Adipocyte (in vitro differentiated cells): ENCODE measurements around the gene DBF4B.

ENCODE experiments used
- DNase-seq: peaks from one replicate; pipeline ENCODE4 v3.0.0-alpha.2; 2015; ENCODE audit warnings: low read depth
- H3K27me3 ChIP-seq: replicated peaks from 2 replicates; pipeline ENCODE4 v1.7.0; 2013; ENCODE audit warnings: mild to moderate bottlenecking, low read length, moderate library complexity; ENCODE audit not compliant: control insufficient read depth, insufficient read depth
- H3K36me3 ChIP-seq: 2 replicates; pipeline ENCODE4 v1.7.0; 2013; ENCODE audit warnings: low read length, mild to moderate bottlenecking, moderate library complexity; ENCODE audit not compliant: control insufficient read depth, insufficient read depth, severe bottlenecking
- H3K4me1 ChIP-seq: 2 replicates; pipeline ENCODE4 v1.7.0; 2013; ENCODE audit warnings: mild to moderate bottlenecking, low read length, moderate library complexity; ENCODE audit not compliant: control insufficient read depth, insufficient read depth
- H3K4me3 ChIP-seq: 2 replicates; pipeline ENCODE4 v1.7.0; 2013; ENCODE audit warnings: mild to moderate bottlenecking, low read length, moderate library complexity
- H3K9ac ChIP-seq: 2 replicates; pipeline ENCODE4 v1.7.0; 2013; ENCODE audit warnings: mild to moderate bottlenecking, low read length, moderate library complexity
- H3K9me3 ChIP-seq: 2 replicates; pipeline ENCODE4 v1.7.0; 2013; ENCODE audit warnings: mild to moderate bottlenecking, low read length, moderate library complexity; ENCODE audit not compliant: control insufficient read depth

The DBF4B gene

DNA sequence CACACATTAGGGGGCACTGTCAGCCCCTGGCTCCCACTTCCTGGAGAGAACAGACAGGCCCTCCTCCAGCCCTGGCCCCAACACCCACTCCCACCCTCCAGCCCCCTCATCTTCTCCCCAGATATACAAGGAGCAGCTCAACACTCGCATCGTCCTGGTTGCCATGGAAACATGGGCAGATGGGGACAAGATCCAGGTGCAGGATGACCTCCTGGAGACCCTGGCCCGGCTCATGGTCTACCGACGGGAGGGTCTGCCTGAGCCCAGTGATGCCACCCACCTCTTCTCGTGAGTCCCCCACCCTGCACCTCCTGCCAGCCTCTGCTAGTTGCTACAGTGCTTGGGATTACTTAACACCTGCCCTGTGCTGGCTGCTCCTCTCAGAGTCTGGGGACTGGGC is 64.7 kb downstream of the DBF4B start:
- Histone ChIP-seq H3K4me1 (peaks cover 9% of the 10 kb centered on the region), H3K27me3 (peaks cover 20% of the 10 kb centered on the region), H3K9me3 (no peaks in the 10 kb centered on the region), H3K4me3 (no peak overlapping the region), H3K36me3 (no peaks in the 10 kb centered on the region), H3K9ac (no peak overlapping the region)
- DNase-seq: no peak

DNA sequence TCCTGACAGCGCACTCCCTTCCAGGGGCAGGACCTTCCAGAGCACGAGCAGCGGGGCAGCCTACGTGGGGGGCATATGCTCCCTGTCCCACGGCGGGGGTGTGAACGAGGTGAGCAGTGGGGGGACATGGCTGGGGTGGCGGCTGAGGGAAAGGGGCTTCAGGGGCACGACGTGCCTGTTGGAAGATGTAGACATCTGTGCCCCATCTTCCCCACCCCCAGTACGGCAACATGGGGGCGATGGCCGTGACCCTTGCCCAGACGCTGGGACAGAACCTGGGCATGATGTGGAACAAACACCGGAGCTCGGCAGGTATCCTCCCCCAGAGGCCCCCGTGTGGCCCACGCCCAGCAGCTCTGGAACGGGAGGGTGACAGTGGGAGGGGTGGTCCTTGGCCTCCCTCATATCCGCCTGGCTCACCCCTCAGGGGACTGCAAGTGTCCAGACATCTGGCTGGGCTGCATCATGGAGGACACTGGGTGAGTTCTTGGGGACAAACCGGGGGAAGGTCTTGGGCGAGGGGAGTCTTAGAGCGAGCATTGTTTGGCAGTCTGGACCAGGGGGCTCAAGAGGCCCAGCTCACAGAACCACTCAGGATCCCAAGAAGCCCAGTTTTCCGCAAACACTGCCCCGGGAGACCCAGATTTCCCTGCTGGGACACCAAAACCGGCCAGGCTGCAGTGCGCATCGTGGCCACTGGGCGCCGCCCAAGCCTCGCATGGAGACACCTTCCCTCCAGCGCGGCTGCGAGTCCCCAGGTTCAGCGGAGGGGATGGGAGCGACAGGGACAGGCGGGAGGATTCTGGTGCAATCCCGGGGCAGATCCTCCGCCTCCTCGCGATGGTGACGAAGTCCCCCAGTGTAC is 66.0 kb downstream of the DBF4B start:
- Histone ChIP-seq H3K9me3 (no peaks in the 10 kb centered on the region), H3K36me3 (no peaks in the 10 kb centered on the region), H3K4me3 (peak overlapping the region; percentile 81), H3K4me1 (peaks cover 9% of the 10 kb centered on the region), H3K9ac (peak overlapping the region; percentile 24), H3K27me3 (peaks cover 19% of the 10 kb centered on the region)
- peak; percentile 95 for DNase-seq

DNA sequence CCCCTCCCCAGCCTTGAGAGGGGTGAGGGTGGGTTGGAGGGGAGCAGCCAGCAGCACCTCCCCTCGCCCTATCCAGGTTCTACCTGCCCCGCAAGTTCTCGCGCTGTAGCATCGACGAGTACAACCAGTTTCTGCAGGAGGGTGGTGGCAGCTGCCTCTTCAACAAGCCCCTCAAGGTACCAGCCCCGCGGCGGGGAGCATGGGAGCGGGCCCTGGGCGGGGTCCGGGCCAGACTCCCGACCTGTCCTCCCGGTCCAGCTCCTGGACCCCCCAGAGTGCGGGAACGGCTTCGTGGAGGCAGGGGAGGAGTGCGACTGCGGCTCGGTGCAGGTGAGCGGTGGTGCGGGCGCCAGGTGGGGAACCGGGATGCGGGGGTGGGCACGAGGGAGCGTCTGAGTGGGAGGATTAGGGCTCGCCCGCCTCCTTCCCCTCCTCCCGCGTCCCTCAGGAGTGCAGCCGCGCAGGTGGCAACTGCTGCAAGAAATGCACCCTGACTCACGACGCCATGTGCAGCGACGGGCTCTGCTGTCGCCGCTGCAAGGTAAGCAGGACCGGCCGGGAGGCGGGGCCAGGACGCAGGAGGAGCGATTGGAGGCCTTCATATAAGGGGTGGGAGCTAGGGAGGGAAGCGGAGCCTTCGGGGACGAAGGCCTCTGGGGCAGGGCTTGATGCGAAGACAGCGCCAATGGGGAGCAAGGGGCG is 66.8 kb downstream of the DBF4B start:
- Histone ChIP-seq H3K9me3 (no peaks in the 10 kb centered on the region), H3K27me3 (peaks cover 19% of the 10 kb centered on the region), H3K4me3 (peak overlapping the region; percentile 81), H3K4me1 (peaks cover 9% of the 10 kb centered on the region), H3K36me3 (no peaks in the 10 kb centered on the region), H3K9ac (peak overlapping the region; percentile 24)
- DNase-seq: peak; percentile 98

DNA sequence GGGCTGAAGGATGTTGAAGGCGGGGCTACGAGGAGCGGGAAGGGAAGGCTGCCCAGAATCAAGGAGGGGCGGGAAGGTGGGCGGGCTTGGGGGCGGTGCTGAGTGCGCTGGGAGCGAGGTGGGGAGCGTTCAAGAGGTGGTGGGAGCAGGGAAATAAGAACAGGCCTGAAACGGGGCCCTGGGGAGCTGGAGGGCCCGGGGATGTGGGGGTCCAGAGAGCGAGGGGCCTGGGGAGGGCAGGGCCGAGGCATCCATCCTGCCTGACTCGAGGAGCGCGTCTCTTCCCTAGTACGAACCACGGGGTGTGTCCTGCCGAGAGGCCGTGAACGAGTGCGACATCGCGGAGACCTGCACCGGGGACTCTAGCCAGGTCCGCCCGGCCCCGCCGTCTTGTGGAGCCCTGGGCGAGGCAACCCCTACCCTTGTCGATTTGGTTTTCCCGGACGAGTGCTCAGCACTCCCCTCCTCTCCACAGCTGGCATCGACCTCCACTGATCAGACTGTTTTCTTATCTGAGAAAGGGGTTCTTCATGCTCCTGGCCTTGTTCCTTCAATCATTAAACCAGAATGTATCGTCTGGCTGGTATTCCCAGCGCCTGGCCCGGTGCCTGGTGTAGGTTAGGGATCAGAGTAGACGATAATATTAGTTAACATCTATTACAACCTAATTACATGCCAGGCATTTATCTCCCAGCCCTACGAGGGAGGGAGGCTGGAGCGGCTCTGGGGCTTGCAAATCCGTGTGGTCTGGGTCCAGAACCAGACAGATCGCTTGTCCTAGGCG is 67.6 kb downstream of the DBF4B start:
- Histone ChIP-seq H3K4me1 (peaks cover 9% of the 10 kb centered on the region), H3K27me3 (peaks cover 19% of the 10 kb centered on the region), H3K9me3 (no peaks in the 10 kb centered on the region), H3K4me3 (peak overlapping the region; percentile 81), H3K36me3 (no peaks in the 10 kb centered on the region), H3K9ac (no peak overlapping the region)
- DNase-seq: no peak

DNA sequence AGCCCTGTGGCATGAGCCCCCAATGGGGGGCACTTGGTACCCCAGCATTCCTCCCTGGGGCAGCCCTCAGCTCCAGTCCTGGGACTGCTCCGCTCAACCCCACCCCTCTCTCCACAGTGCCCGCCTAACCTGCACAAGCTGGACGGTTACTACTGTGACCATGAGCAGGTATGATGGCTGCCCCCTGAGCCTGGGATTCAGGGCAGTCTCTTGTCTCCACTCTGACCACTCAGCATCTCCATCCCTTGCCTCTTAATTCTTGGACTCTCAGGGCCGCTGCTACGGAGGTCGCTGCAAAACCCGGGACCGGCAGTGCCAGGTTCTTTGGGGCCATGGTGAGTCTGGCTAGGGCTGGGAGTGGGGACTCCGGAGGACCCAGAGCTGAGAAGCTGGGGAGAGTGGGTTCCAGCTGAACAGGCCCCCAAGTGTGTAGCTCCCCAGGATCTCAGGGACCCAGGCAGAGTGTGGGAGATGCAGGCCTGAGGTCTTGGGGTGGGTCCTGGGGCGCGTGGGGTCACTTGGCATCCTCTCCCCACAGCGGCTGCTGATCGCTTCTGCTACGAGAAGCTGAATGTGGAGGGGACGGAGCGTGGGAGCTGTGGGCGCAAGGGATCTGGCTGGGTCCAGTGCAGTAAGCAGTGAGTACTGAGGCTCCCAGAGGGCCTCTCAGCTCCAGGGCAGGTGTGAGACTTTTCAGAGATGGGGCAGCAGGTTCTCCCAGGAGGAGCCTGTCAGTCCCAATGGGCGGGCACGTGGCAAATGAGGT is 68.3 kb downstream of the DBF4B start:
- H3K4me3 ChIP-seq: no peak overlapping the region
- no peaks in the 10 kb centered on the region for H3K36me3 ChIP-seq
- DNase-seq: no peak
- peaks cover 9% of the 10 kb centered on the region for H3K4me1 ChIP-seq
- peaks cover 19% of the 10 kb centered on the region for H3K27me3 ChIP-seq
- no peak overlapping the region for H3K9ac ChIP-seq
- no peaks in the 10 kb centered on the region for H3K9me3 ChIP-seq

DNA sequence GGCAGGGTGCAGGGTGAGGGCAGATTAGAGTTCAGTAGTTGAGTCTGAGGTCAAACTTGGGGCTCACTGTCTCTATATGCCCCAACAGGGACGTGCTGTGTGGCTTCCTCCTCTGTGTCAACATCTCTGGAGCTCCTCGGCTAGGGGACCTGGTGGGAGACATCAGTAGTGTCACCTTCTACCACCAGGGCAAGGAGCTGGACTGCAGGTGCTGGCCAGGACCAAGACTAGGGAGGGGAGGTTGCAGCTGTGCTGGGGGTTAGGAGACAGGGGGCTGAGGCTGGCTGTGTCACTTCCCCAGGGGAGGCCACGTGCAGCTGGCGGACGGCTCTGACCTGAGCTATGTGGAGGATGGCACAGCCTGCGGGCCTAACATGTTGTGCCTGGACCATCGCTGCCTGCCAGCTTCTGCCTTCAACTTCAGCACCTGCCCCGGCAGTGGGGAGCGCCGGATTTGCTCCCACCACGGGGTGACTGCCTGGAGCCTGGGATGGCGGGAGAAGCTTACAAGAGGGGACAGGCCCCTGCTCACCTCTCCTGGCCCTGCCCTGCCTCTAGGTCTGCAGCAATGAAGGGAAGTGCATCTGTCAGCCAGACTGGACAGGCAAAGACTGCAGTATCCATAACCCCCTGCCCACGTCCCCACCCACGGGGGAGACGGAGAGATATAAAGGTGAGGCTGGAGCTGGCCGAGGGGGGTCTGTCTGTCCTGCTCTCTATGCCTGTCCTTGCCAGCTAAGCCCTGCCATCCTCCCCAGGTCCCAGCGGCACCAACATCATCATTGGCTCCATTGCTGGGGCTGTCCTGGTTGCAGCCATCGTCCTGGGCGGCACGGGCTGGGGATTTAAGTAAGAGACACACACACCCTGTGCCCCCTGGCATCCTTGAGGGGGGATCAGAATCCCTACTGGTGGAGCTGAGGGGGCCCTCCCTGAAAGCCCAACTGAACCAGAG is 69.2 kb downstream of the DBF4B start:
- Histone ChIP-seq H3K4me1 (peaks cover 14% of the 10 kb centered on the region), H3K9ac (no peak overlapping the region), H3K9me3 (no peaks in the 10 kb centered on the region), H3K36me3 (no peaks in the 10 kb centered on the region), H3K27me3 (peaks cover 19% of the 10 kb centered on the region), H3K4me3 (no peak overlapping the region)
- DNase-seq: no peak

DNA sequence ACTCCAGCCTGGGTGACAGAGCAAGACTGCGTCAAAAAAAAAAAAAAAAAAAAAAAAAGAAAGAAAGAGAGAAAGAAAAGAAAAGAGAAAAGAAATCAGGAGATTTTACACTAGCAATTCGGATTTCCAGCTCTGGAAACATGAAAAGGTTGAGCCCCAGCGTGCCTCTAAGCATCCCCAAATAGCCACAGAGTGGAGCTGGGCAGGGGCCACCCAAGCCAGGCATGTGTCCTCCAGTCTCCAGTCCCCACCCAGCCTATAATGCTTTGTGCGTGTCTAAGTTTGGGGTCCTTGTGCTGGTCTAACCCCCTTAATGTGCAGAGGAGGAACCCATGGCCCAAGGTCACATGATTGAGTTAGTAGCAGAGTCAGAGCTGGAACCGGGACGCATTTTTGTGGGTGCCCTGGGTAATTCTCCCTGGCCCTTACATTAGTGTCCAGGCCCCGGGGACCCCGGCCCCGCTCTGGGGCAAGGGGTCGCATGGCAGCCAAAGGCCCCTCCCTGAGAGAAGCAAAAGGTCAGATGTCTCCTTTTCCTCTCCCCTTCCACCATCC is 70.3 kb downstream of the DBF4B start:
- peak overlapping the region; percentile 71 for H3K4me3 ChIP-seq

DNA sequence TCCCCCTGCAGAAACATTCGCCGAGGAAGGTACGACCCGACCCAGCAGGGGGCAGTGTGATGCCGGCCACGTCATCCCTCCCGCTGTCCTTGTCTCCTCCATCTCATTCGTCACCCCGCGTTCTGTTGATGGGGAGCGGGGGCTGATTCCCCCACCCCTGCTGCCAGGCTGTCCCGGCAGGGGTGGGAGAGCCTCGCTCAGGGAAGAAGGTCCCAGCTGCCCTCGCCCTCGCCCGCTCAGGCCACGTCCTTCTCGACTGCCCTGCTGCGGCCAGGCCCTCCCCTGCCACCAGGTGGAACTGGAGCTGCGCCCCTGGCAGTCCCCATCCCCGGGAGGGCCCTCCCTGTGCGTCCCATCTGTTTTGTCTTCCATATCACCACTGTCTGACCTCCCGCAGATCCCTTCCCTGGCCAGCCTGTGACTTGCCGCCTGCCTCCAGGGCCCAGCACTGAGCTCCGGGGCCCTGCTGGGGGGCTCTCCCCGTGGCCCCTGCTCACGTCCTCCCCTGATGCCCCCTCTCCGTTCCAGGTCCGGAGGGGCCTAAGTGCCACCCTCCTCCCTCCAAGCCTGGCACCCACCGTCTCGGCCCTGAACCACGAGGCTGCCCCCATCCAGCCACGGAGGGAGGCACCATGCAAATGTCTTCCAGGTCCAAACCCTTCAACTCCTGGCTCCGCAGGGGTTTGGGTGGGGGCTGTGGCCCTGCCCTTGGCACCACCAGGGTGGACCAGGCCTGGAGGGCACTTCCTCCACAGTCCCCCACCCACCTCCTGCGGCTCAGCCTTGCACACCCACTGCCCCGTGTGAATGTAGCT is 71.0 kb downstream of the DBF4B start:
- Histone ChIP-seq H3K27me3 (peaks cover 11% of the 10 kb centered on the region), H3K4me3 (peak overlapping the region; percentile 71), H3K9ac (peak overlapping the region; percentile 10), H3K9me3 (no peaks in the 10 kb centered on the region), H3K4me1 (peaks cover 14% of the 10 kb centered on the region), H3K36me3 (no peaks in the 10 kb centered on the region)
- peak; percentile 91 for DNase-seq

More for the DNA sequence above, 70.3 kb downstream of the DBF4B start:
- Histone ChIP-seq H3K9ac (no peak overlapping the region), H3K9me3 (no peaks in the 10 kb centered on the region), H3K36me3 (no peaks in the 10 kb centered on the region), H3K27me3 (peaks cover 13% of the 10 kb centered on the region), H3K4me1 (peaks cover 14% of the 10 kb centered on the region)
- DNase-seq: no peak

DNA sequence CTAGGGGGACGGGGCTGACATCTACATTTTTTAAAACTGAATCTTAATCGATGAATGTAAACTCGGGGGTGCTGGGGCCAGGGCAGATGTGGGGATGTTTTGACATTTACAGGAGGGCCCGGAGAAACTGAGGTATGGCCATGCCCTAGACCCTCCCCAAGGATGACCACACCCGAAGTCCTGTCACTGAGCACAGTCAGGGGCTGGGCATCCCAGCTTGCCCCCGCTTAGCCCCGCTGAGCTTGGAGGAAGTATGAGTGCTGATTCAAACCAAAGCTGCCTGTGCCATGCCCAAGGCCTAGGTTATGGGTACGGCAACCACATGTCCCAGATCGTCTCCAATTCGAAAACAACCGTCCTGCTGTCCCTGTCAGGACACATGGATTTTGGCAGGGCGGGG is 71.7 kb downstream of the DBF4B start:
- Histone ChIP-seq H3K36me3 (no peaks in the 10 kb centered on the region), H3K27me3 (peaks cover 8% of the 10 kb centered on the region), H3K4me1 (peaks cover 11% of the 10 kb centered on the region), H3K4me3 (no peak overlapping the region), H3K9me3 (no peaks in the 10 kb centered on the region), H3K9ac (no peak overlapping the region)
- DNase-seq: no peak
